CD4-positive, alpha-beta T cell treated with Interleukin-10 for 1 hour (primary cell): ENCODE data around the gene DPF1.

Source experiments
- DNase-seq: peaks from one replicate; pipeline ENCODE4 v3.0.0-alpha.2; 2020

The DPF1 gene

DNA sequence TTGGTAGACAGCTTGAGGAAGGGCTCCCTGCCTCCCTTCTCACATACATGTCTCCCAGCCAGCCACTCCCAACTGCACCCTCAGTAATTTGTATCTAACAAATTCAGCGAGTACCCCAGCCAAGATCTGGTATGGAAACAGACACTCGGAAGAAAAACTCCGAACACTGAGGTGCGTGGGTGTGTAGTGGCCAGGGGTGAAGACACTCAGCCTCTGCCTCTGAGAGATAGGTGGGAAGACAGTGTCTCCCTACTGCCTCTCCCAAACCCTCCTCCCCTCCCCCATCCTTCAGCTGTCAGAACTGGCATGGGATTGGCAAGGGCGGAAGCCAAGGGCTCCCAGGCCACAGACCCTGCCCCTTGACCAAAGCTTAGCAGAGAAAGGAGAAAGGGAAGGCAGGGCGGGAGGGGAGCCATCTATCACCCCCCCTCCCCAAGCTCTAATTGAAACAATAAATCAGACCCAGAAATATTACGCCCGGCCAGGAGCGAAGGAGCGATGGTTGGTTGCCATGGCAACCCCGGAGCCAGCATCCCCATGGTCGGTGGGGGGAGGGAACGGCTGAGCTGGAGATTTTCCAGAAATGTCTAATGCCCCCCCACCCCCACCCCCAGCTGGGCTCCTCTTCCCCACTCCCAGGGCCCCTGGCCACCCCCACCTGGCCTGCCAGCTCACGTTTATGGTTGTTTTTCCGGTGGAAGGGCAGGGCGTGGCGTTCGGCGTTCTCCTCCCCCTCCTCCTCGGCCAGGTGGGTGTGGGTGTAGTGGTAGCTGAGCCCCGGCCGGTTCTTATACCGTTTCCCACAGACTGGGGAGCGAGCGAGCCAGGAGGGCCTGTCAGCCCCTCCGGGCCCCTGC, 7.0 kb downstream of the DPF1 start:
- DNase-seq, result no peak

DNA sequence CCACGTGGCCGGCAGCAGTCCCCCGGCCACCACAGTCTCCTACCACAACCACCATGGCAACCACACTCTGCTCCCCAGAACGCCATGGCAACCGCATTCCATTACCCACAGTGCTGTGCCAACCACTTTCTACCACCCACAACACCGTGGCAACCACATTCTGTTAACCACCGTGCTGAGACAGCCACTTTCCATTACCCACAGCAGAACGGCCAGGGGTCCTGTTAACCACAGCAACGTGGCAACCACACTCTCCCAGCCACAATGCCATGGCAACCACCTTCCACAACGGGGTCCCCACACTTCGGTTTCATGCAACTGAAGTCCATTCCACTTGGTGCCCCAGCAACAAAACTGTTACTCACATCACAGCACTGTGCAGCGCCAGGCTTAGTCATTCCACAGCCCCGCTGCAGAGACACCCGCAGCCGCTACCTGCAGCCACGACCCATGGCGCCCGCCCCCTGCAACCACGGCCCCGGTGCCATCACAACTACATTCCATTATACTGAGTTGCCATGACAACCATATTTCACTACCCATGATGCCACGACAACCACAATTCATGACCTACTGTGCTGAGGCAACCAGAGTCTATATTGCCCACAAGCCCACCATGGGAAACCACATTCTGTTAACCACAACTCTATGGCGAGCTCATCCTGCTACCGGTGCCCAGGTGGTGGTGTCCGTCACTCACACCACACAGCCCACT, 10.0 kb downstream of the DPF1 start:
- peak; percentile 59 for DNase-seq

DNA sequence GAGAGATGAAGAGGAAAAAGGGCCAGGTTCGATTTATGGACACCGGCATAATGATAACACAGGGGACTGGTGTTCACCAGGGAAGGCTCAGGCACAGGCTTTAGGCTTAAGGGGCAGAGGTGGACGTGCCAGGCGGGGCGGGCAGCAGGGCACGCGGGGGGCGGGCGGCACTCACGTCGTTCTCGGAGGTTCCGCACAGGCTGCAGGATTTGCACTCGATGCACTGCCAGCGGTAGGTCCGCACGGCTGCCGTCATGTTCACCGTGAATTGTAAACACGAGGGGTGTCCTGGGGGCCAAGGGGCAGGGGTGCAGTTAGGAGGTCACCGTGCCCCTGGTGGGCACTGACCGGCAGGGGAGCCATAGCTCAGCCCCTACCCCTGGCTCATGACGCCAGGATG, 10.6 kb downstream of the DPF1 start:
- DNase-seq, result no peak

DNA sequence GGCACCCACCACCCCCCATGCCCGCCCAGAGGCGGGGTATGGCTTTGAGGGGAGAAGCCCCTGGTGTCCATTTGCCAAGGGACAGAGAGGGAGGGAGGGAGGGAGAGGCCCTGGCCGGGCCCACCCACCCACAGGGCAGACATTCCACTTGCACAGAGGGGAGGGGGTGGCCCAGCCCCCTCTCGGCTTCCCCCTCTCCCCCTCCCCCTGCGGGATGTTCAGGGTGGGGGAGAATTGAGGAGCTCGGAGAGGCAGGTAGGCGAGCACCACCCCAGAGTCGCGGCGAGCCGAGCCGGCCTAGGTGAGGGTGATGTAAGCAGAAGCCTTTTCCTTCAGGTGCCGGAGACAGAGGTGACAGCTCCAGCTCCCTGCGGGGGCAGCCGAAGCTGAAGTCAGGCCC, 12.3 kb downstream of the DPF1 start:
- no peak for DNase-seq

DNA sequence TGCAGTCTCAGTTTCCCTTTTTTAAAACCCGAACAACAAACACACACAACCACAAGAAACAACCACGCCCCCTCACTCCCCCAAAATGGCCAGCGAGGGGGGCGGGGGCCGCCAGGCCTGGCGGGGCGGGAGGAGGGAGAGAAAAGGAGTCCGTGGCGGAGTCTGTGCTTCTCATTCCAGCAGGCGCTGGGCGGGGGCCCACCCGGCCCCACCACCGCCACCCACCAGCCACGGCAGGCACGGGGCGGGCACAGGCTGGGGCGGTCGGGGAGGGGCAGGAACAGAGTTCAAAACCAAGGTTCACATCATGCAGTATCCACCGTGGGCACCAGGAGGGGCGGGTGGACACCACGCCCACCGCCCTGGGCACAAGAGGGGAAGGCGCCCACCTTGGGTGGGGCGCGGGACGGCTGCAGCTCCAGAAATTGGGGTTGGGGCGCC, 12.9 kb downstream of the DPF1 start:
- DNase-seq, result no peak

DNA sequence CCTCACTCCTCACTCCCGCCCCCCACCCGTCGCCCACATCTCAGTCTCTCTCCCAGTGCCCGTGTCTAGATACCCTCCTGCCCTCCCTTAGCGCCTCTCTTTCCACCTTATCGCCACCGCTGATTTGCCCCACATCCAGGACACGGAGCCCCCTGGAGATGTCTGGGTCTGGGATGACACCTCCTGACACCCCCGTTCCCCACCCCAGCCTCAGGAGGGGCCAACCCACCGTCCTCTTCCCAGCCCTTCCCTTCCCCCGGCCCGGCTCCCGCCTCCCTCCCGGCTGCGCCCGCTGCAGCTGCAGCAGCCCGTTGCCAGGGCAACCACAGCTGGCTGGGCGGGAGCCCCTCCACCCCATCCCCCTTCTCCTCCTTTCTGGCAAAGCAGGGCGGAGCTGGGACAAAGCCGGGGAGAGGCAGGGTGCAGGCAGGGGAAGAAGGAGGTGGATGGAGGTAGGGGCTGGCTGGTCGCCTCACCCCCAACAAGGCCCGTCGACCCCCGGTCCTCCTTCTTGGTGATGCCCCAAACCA, 13.5 kb downstream of the DPF1 start:
- DNase-seq, result no peak

DNA sequence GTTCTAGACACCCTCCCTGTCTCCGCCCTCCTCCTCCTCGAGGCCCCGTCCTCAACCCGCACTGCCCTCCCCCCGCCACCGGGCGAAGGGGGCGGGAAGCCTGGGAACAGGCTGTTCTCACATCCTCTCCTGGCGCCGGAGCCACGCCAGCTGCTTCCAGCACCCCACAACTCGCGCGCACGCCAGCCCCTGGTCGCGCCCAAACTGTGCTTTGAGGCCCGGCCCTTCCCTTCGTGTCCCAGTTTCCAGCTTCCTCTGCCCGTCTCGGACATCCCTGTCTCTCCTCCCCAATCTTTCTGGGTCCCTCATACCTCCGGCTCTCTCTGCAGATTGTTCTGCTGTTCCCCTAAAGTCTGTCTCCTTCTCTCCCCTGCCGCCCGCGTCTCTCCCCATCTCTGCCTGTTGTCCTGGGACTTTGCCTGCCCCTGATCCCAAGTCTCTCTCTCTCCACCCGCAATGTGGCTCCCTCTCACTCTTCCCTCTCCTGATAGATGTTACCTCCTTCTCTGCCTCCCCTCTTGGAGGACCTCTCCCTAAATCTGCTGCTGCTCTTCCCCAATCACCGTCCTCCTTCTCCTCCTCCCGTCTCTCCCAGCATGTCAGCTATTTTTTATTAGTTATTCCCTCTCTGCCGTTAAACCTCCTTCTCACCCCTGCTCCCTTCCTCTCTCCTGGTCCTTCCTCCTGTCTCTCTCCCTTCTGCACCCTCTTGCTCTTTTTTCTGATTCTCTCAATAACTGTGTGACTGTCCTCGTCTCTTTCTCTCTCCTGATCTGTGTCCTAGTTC, 14.2 kb downstream of the DPF1 start:
- DNase-seq, result no peak

DNA sequence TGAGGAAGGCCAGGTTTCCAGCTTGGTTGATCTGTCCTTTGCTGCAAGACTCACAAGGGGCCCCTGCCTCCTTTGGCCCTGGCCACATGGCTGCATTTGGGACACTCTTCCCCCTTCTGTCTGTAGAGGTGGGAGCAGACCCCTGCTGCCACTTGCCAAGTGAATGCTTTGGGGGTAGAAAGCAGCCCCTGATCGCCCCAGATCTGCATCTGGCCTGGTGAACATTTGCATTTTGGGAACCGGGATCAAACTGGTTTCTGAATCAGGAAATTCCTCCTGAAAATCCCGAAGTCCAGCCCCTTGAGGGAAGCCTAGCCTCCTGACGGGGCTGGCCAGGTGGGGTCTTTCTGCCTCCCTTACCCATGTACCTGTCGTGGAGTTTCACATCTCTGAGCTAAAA, 14.9 kb downstream of the DPF1 start:
- no peak for DNase-seq

DNA sequence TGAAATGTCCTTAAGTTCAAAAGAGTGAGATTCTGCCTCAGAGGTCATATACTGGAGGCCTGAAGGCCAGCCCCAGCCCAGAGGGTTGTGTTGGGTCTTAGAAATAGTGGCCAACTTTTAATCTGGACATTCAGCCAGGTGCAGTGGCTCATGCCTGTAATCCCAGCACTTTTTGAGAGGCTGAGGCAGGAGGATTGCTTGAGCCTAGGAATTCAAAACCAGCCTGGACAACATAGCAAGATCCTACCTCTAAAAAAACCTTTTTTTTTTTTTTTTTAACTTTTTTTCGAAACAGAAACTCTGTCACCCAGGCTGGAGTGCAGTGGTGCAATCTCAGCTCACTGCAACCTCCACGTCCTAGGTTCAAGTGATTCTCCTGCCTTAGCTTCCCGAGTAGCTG, 15.5 kb downstream of the DPF1 start:
- no peak for DNase-seq

DNA sequence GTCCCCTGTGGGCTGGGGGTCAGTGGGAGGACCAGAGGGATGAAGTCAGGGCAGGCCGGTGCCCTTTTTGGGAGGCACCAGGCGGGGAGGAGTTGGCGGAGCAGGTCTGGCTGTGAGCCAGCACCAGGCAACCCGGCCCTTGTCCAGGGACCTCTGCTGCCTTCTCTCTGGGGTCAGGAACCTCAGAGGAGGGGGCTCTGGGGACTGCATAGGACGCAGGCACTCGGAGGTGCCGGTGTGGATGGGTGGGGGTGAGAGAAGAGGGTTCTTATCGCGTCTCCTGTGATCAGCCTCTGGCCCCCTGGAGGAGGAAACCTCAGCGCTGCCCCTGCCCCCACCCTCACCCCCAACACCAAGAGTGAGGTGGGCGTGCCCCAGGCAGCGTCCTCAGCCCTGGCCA, 16.5 kb downstream of the DPF1 start:
- no peak for DNase-seq

DNA sequence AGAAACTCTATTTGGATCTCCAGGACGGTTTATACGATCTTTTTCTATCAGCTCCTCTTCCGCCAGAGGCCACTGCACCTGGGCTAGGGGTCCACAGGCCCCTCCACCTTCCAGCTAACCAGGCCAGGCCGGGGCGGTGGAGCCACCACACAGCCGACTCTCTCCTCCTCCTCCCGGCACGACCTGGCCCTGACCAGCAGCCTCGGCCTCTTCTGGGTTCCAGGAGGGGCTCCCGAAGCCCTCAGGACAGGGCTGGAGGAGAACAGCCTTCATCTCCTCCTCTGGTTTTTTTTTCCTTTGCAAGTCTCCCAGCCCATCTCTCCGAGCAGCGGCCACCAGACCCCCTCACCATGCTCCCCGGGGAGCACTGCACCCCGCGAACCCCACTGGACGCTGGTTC, 17.1 kb downstream of the DPF1 start:
- DNase-seq, result no peak

DNA sequence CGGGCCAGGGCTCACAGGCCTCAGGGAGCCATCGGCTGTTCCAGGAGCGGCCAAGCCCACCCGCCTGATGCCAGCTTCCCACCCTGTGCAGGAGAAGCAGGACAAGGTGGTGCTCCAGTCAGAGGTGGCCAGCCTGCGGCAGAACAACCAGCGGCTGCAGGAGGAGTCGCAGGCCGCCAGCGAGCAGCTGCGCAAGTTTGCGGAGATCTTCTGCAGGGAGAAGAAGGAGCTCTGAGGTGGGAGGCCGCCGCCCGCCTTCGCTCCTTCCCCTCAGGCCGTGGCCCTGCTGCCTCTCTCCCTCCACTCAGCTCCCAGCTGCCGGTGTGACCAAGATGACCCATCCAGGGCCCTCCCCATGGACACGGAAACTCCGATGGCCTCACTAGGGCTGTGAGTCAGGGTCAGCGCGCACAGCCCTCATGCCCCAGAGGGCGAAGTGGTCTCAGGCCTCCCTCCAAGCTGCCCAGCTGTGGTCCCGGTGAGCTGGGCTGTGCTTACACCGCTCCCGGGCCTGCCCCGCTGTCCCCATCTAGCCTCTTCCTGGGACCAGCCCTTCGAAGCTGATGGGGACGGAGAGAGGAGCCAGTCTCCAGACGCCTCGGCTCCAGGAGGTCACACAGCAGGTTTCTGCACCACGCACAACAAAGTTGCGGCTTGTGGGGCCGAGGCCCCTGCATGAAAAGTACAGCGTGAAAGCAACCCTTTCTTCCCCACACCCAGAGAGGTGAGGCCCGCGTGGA, 17.8 kb downstream of the DPF1 start:
- DNase-seq, result no peak

DNA sequence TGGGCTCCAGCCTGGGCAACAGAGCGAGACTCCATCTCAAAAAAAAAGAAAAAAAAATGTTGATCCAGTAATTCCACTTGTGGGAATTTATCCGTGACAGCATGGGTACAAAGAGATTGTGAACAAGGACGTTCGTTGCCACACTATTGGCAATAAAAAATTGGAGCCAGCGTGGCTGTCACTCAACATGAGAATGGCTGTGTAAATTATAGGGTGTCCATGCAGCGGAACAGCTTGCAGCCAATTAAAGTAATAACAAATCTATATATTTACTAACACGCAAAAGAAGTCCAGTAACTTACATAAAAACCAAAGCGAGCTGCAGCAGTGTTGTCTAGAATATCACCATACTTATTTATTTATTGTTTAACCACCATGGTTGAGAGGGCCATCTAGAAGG, 19.3 kb downstream of the DPF1 start:
- no peak for DNase-seq

DNA sequence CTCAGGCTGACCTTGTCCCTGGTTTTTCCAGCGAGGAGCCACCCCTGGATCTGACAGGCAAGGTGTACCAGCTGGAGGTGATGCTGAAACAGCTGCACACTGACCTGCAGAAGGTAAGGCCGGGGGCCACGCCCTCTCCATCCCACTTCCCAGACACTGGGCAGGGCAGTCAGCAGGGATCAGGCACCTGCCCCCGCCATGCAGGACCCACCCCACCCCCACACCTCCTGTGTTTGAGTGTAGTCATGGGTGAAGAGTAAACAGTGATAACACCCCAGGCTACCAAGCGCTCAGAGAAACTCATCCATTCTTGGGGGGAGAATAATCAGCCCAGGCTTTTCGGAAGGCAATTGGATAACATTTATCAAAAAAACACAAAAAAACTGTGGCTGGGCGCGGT, 19.9 kb downstream of the DPF1 start:
- DNase-seq, result no peak

DNA sequence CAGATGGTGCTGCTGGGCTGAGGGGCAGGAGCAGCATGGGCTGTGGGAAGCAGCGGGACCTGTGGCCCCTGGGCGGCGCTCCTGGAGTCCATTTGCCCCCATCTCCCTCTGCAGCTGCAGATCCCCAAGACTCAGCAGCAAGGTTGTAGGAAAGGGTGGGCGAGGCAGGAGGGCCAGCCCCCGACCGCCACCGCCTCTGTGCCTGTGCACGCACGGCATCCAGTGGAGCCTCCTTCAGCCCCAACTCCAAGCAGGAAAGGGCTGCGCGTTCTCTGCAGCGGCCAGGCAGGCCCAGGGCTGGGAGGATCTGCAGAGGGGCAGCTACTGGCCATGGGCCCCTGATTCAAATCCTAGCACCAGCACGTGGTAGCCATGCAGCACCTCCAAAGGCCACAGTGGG, 20.8 kb downstream of the DPF1 start:
- no peak for DNase-seq

DNA sequence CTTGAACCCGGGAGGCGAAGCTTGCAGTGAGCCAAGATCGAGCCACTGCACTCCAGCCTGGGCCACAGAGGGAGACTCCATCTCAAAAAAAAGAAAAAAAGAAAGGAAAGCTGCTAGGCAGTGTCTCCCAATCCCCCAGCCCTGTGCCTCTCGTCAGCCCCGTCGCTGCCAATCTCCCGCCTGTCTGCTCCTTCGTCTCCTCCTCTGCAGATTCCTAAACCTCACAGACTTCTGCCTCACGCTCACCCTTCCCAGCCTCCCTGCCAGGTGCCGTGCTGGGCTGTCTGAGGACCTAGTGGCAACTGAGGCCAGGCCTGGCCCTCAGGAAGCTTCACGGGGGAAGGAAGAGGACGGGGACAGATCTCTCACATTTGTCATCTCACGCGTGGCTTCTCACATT, 21.5 kb downstream of the DPF1 start:
- DNase-seq, result no peak

DNA sequence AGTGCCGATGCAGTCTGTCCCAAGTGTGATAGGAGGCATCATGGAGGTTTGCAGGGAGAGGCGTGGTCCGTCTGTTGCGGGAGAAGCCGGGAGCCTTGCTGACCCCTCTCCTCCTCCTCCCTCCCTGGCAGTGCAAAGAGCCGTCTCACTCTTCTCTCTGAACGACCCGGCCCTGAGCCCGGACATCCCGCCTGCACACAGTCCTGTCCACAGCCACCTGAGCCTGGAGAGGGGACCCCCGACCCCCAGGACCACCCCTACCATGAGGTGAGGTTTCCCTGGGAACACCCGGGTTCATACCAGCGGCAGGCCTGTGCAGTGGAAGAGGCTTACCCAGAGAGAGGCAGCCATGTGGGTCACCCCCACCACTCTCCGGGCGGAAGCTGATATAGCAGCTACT, 22.3 kb downstream of the DPF1 start:
- DNase-seq, result no peak

DNA sequence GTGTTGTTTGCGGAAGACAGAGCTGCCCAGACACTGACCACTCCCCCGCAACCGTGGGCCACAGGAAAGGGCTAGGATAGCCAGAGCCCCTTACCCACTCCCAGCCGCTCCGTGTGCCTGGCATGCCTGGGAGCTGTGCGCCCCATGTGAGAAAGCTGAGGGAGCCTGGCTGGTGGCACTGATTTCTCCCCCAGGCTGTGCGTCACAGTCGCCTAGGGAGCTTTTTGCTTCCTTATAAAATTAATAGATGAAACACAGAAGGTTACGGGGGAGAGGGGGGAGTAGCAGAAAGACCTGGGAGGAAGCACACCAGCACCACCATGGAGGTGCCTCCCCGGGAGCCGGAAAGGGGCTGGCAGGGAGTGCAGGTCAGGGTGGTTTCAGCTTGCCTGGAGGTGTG, 24.7 kb downstream of the DPF1 start:
- DNase-seq, result no peak

DNA sequence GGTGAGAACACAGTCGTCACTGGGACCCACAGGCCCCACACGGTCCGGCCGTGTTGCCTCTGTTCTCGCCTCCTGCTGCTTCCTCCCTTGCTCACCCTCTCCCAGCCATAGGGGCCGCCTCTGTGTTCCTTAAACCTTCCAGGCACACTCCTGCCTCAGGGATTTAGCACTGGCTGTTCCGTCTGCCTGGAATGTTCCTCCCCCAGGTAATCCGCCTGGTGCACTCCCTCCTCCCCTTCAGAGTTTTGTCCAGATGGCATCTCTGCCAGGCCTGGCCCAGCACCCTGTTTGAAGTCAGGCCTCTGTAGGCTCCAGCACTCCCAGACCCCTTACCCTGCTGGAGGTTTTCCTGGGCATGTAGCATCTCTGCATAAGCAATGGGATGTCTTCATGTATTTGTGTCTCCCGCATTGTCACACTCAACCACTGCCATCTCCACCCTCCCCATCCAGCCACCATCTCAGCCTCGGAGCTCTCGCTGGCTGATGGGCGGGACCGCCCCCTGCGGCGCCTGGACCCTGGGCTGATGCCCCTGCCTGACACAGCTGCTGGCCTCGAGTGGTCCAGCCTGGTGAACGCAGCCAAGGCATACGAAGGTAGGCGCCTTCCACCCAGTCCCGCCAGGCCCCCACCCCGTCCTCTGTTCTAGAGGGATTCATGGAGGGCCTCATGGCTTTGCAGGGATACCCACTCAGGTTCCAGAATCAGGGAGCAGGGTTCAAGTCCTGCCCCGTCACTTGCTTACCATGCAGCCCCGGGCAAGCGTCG, 25.9 kb downstream of the DPF1 start:
- no peak for DNase-seq

DNA sequence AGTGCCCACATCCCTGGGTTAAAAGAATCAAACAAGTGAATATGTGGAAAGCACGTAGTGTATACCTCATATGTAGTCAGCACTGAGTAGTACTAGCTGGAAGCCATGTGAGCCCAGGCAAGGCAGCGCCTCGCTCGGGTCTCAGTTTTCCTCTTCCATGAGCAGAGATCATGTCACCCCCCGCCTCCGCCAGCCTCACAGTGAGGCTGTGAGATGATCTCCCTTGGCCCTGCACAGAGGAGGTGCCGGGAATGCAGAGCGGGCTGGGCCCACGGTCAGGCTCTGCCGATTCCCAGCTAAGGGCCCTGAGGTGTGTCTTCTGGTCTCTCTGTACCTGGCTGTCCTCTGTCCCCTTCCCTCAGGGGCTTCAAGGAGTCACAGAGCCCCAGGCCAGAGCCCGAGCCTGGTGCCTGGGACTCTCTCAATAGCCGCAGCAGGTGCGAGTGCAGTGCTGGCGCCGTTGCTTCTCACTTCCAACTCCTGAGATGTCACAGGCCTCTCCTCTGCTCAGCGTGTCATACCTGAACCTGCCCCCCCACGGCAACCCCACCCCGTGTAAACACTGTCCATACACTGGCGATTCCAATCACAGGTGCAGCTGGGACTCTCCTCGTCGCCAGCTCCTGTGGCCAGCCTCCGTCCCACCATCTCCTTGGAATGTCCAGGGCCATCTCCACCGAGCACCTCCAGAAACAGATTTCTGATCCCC, 26.9 kb downstream of the DPF1 start:
- no peak for DNase-seq

DNA sequence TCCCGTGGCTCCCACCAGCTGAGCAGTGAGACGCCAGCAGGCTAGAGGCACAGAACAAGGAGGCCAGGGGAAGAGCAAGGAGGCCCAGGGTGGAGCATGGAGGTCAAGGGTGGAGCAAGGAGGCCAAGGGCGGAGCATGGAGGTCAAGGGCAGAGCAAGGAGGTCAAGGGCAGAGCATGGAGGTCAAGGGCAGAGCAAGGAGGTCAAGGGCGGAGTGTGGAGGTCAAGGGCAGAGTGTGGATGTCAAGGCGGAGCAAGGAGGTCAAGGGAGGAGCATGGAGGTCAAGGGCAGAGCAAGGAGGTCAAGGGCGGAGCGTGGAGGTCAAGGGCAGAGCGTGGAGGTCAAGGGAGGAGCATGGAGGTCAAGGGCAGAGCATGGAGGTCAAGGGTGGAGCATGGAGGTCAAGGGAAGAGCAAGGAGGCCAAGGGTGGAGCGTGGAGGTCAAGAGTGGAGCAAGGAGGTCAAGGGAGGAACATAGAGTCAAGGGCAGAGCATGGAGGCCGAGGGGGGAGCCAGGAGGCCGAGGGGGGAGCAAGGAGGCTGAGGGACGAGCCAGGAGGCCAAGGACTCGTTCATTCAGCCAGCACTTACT, 27.7 kb downstream of the DPF1 start:
- DNase-seq, result no peak
